ENCODE measurements around the gene SUPT3H.
"Not testable (repeated sequence)": the region's sequence is repeated elsewhere in the genome, so short reads cannot be mapped to it uniquely, and the experiment has no call there.

The SUPT3H gene

GRCh38 chr6:45052325-45052724, 325.4 kb downstream of the SUPT3H start:
- DNase-seq (ENCODE audit: low read depth): no peak

GRCh38 chr6:45049188-45049843, 328.4 kb downstream of the SUPT3H start:
- no peak for DNase-seq (ENCODE audit: low read depth)

GRCh38 chr6:45047573-45047972, 330.2 kb downstream of the SUPT3H start:
- no peak for DNase-seq (ENCODE audit: low read depth)

GRCh38 chr6:45045253-45045601, 332.5 kb downstream of the SUPT3H start:
- DNase-seq (ENCODE audit: low read depth): no peak

GRCh38 chr6:45044510-45045252, 333.1 kb downstream of the SUPT3H start:
- no peak for DNase-seq (ENCODE audit: low read depth)

GRCh38 chr6:45044086-45044485, 333.6 kb downstream of the SUPT3H start:
- no peak for DNase-seq (ENCODE audit: low read depth)

- DNase-seq (ENCODE audit: low read depth): not testable (repeated sequence)
Measured at GRCh38 chr6:45042673-45043072, 335.1 kb downstream of the SUPT3H start.

GRCh38 chr6:45038226-45038625, 339.5 kb downstream of the SUPT3H start:
- no peak for DNase-seq (ENCODE audit: low read depth)

GRCh38 chr6:45036103-45036502, 341.6 kb downstream of the SUPT3H start:
- no peak for DNase-seq (ENCODE audit: low read depth)

- DNase-seq (ENCODE audit: low read depth): no peak
Measured at GRCh38 chr6:45032426-45032825, 345.3 kb downstream of the SUPT3H start.

GRCh38 chr6:45031601-45032000, 346.1 kb downstream of the SUPT3H start:
- DNase-seq (ENCODE audit: low read depth): no peak

GRCh38 chr6:45027126-45027525, 350.6 kb downstream of the SUPT3H start:
- DNase-seq (ENCODE audit: low read depth): no peak

- DNase-seq (ENCODE audit: low read depth): no peak
Measured at GRCh38 chr6:45026003-45026516, 351.7 kb downstream of the SUPT3H start.

- no peak for DNase-seq (ENCODE audit: low read depth)
Measured at GRCh38 chr6:45024610-45025009, 353.1 kb downstream of the SUPT3H start.

- no peak for DNase-seq (ENCODE audit: low read depth)
Measured at GRCh38 chr6:45021676-45022075, 356.1 kb downstream of the SUPT3H start.

GRCh38 chr6:45012687-45013086, 365.0 kb downstream of the SUPT3H start:
- no peak for DNase-seq (ENCODE audit: low read depth)

GRCh38 chr6:45009576-45009975, 368.2 kb downstream of the SUPT3H start:
- DNase-seq (ENCODE audit: low read depth): no peak

- DNase-seq (ENCODE audit: low read depth): no peak
Measured at GRCh38 chr6:45006893-45007292, 370.8 kb downstream of the SUPT3H start.

- DNase-seq (ENCODE audit: low read depth): no peak
Measured at GRCh38 chr6:45003961-45004360, 373.8 kb downstream of the SUPT3H start.

GRCh38 chr6:45003387-45003786, 374.3 kb downstream of the SUPT3H start:
- DNase-seq (ENCODE audit: low read depth): no peak

GRCh38 chr6:45002390-45003105, 375.2 kb downstream of the SUPT3H start:
- no peak for DNase-seq (ENCODE audit: low read depth)

- DNase-seq (ENCODE audit: low read depth): no peak
Measured at GRCh38 chr6:45001663-45002062, 376.1 kb downstream of the SUPT3H start.

GRCh38 chr6:45000833-45001232, 376.9 kb downstream of the SUPT3H start:
- DNase-seq (ENCODE audit: low read depth): no peak

Data from HS-5 (cell line).